Stimulated activated naive CD8-positive, alpha-beta T cell treated with anti-CD3 and anti-CD28 coated beads, Interleukin-15, Interleukin-2, amounts not matched to agents 100 ng/mL and 50 ng/mL, for 24 hours (primary cell): Measurements from ENCODE around the gene LLGL1.

ENCODE experiments used
- H3K27ac Mint-ChIP-seq: one replicate; pipeline ENCODE4 v1.8.0; 2021; ENCODE audit warnings: mild to moderate bottlenecking, mixed read lengths
- H3K27me3 Mint-ChIP-seq: one replicate; pipeline ENCODE4 v1.8.0; 2021; ENCODE audit warnings: mixed read lengths
- H3K36me3 Mint-ChIP-seq: one replicate; pipeline ENCODE4 v1.8.0; 2021; ENCODE audit warnings: low read depth, mixed read lengths
- H3K4me1 Mint-ChIP-seq: one replicate; pipeline ENCODE4 v1.8.0; 2021; ENCODE audit warnings: low read depth, mixed read lengths
- H3K4me3 Mint-ChIP-seq: one replicate; pipeline ENCODE4 v1.8.0; 2021; ENCODE audit warnings: mild to moderate bottlenecking, mixed read lengths
- H3K9me3 Mint-ChIP-seq: one replicate; pipeline ENCODE4 v1.8.0; 2021; ENCODE audit warnings: mixed read lengths

Gene LLGL1

DNA sequence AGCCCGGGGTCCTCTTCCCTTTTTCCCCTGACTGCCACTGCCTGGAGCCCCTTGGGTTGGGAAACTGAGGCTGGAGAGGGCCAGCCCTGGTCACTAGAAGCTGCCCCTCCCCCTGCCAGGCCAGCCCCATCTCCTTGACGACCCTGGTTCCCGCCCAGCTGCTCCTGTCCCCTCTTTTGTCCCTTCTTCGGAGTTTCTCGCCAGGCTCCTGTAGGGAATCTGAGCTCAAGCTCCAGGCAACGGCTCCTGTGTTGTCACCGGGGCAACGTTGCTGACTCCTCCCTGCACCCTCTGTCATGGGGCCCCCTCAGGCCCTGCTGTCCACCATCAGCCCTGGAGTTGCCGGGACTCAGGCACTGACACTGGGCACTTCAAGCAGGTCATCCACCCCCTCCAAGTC is 5.7 kb downstream of the LLGL1 start:
- no peaks in the 10 kb centered on the region for H3K9me3 Mint-ChIP-seq
- no peaks in the 10 kb centered on the region for H3K36me3 Mint-ChIP-seq
- peaks cover 23% of the 10 kb centered on the region for H3K4me1 Mint-ChIP-seq
- H3K27me3 Mint-ChIP-seq, result no peaks in the 10 kb centered on the region
- H3K27ac Mint-ChIP-seq, result no peak overlapping the region
- no peak overlapping the region for H3K4me3 Mint-ChIP-seq

DNA sequence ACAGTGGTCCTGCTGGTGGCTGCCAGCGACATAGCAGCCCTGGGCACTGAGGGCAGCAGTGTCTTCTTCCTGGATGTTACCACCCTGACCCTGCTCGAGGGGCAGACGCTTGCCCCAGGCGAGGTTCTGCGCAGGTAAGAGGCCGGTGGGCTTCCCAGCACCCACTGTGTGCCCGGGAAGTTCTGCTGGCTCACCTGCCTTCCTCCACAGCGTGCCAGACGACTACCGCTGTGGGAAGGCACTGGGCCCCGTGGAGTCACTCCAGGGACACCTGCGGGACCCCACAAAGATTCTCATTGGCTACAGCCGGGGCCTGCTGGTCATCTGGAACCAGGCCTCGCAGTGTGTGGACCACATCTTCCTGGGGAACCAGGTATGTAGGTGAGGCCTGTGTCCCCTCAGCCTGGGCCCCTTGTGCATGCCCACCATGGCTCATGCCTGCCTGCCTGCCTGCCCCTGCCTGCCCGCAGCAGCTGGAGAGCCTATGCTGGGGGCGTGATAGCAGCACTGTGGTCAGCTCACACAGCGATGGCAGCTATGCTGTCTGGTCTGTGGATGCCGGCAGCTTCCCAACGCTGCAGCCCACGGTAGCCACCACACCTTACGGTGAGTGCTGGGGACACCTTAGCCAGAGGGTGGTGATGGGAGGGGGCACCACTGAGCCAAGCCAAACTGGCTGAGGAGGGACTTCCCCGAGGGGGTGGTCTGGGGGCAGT is 8.5 kb downstream of the LLGL1 start:
- Mint-ChIP-seq H3K27me3 (no peaks in the 10 kb centered on the region), H3K4me1 (peaks cover 13% of the 10 kb centered on the region), H3K9me3 (no peaks in the 10 kb centered on the region), H3K27ac (no peak overlapping the region), H3K4me3 (no peak overlapping the region), H3K36me3 (no peaks in the 10 kb centered on the region)

DNA sequence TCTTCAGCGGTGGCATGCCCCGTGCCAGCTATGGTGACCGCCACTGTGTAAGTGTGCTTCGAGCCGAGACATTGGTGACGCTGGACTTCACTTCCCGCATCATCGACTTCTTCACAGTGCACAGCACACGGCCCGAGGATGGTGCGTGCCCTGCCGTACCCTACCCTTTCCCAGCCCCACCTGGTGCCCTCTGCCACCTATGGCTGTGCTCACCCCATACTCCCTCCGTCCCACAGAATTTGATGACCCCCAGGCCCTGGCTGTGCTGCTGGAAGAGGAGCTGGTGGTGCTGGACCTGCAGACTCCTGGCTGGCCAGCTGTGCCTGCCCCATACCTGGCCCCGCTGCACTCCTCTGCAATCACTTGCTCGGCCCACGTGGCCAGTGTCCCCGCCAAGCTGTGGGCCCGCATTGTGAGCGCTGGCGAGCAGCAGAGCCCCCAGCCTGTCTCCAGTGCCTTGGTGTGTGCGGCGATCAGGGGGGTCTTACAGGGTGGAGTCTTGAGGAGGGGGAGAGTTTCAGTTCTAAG is 9.5 kb downstream of the LLGL1 start:
- no peaks in the 10 kb centered on the region for H3K9me3 Mint-ChIP-seq
- no peaks in the 10 kb centered on the region for H3K27me3 Mint-ChIP-seq
- no peak overlapping the region for H3K4me3 Mint-ChIP-seq
- peak overlapping the region; percentile 82 for H3K27ac Mint-ChIP-seq
- peaks cover 4% of the 10 kb centered on the region for H3K36me3 Mint-ChIP-seq
- H3K4me1 Mint-ChIP-seq, result peaks cover 13% of the 10 kb centered on the region

DNA sequence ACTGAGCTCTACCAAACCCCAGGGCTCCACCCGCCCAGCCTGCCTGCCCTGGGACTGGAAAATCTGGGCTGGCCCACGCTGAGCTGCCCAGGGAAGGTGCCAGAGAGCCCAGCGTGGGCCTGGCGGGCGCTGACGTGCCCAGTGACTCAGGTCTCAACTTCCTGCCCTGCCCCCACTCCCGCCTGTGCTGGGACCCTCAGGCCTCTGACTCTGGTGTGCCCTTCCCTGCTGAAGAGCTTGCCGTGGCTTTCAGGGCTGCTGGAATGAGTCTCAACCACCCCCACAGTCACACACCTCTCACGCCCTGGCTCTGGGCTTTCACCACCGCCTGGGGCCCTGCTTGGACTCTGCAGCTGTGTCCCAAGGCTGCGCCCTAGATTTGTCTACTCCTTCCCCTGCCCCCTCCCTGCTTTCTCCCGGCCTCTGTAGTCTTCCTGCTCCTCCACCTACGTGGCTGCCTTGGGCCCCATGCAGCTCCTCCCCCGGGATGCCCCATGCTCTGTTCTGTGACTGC is 10.4 kb downstream of the LLGL1 start:
- Mint-ChIP-seq H3K27me3 (no peaks in the 10 kb centered on the region), H3K9me3 (no peaks in the 10 kb centered on the region), H3K4me1 (peaks cover 13% of the 10 kb centered on the region), H3K4me3 (no peak overlapping the region), H3K36me3 (peaks cover 4% of the 10 kb centered on the region), H3K27ac (peak overlapping the region; percentile 82)

DNA sequence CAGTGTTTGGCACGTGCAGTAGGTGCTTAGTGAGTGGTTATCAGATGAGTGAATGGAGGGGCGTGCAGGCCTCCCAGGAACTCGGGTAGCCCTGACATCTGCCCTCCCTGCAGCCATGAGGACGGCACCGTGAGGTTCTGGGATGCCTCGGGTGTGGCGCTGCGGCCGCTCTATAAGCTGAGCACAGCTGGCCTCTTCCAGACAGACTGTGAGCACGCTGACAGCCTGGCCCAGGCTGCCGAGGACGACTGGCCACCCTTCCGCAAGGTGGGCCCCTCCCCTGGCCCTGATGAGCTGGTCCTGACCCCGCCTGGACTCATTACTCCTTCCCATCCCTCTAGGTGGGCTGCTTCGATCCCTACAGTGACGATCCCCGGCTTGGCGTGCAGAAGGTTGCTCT is 11.1 kb downstream of the LLGL1 start:
- H3K27ac Mint-ChIP-seq, result peak overlapping the region; percentile 82
- no peaks in the 10 kb centered on the region for H3K9me3 Mint-ChIP-seq
- H3K4me1 Mint-ChIP-seq, result peaks cover 13% of the 10 kb centered on the region
- peaks cover 4% of the 10 kb centered on the region for H3K36me3 Mint-ChIP-seq
- H3K4me3 Mint-ChIP-seq, result no peak overlapping the region
- no peaks in the 10 kb centered on the region for H3K27me3 Mint-ChIP-seq

DNA sequence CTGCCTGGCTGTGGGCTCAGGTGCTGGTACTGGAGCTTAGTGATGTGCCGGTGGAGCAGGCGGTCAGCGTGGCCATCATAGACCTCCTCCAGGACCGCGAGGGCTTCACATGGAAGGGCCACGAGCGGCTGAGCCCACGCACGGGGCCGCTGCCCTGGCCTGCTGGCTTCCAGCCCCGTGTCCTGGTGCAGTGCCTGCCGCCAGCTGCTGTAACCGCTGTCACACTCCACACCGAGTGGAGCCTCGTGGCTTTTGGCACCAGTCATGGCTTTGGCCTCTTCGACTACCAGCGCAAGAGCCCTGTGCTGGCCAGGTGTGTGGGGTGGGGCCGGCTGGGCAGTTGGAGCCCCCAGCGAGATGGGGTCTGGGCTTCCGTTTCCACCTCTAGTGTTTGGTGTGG is 12.0 kb downstream of the LLGL1 start:
- Mint-ChIP-seq H3K27me3 (no peaks in the 10 kb centered on the region), H3K9me3 (no peaks in the 10 kb centered on the region), H3K4me3 (no peak overlapping the region), H3K27ac (no peak overlapping the region), H3K4me1 (peaks cover 13% of the 10 kb centered on the region), H3K36me3 (peaks cover 4% of the 10 kb centered on the region)

DNA sequence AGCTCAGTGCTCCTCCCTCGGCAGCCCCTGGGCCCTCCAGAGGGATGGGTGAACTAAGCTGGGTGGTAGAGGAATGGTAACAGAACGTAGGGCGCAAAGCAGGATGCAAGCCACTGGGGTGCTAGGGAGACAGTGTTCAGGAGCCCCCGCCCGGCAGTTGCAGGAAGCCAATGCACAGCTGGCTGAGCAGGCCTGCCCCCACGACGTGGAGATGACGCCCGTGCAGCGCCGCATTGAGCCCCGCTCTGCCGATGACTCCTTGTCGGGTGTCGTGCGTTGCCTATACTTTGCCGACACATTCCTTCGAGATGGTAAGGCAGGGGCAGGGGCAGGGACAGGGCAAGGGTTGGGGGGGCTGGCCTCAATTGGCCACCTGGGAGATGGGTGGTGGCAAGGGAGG is 12.9 kb downstream of the LLGL1 start:
- peaks cover 13% of the 10 kb centered on the region for H3K4me1 Mint-ChIP-seq
- peaks cover 4% of the 10 kb centered on the region for H3K36me3 Mint-ChIP-seq
- no peak overlapping the region for H3K4me3 Mint-ChIP-seq
- no peaks in the 10 kb centered on the region for H3K9me3 Mint-ChIP-seq
- no peaks in the 10 kb centered on the region for H3K27me3 Mint-ChIP-seq
- H3K27ac Mint-ChIP-seq, result no peak overlapping the region

DNA sequence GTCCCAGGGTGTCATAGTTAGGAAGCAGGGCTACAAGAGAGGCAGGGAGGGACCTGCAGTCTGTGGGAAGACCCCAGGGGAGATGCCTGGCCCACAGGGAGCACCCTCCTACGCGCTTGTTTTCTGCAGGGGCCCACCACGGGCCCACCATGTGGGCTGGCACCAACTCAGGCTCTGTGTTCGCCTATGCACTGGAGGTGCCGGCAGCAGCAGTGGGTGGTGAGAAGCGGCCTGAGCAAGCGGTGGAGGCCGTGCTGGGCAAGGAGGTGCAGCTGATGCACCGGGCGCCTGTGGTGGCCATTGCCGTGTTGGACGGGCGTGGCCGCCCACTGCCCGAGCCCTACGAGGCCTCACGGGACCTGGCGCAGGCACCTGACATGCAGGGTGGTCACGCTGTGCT is 15.0 kb downstream of the LLGL1 start:
- Mint-ChIP-seq H3K27ac (no peak overlapping the region), H3K4me1 (peaks cover 8% of the 10 kb centered on the region), H3K36me3 (peaks cover 7% of the 10 kb centered on the region), H3K27me3 (no peaks in the 10 kb centered on the region), H3K9me3 (no peaks in the 10 kb centered on the region), H3K4me3 (no peak overlapping the region)

DNA sequence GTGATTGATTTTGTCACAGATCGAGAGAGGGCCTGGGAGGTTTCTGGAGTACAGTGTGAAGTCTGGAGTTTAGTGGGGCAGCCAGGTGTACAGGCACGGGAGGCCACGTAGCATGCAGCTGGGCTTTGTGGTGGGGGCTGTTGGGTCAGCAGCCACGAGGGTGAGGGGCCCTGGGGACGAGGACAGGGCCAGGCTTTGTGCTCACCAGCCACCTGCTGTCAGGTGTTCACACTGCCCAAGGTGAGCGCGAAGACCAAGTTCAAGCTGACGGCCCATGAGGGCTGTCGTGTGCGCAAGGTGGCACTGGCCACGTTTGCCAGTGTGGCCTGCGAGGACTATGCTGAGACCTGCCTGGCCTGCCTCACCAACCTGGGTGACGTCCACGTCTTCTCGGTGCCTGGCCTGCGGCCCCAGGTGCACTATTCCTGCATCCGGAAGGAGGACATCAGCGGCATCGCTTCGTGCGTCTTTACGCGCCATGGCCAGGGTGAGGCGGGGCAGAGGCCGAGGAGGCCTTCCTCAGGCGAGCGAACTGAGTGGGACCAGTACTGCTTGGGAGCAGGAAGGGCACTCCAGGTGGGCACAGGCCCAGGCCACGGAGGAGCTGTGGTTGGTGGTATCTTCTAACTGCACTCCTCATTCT is 15.9 kb downstream of the LLGL1 start:
- Mint-ChIP-seq H3K4me3 (no peak overlapping the region), H3K27ac (no peak overlapping the region), H3K4me1 (no peaks in the 10 kb centered on the region), H3K27me3 (no peaks in the 10 kb centered on the region), H3K9me3 (no peaks in the 10 kb centered on the region), H3K36me3 (peaks cover 8% of the 10 kb centered on the region)

DNA sequence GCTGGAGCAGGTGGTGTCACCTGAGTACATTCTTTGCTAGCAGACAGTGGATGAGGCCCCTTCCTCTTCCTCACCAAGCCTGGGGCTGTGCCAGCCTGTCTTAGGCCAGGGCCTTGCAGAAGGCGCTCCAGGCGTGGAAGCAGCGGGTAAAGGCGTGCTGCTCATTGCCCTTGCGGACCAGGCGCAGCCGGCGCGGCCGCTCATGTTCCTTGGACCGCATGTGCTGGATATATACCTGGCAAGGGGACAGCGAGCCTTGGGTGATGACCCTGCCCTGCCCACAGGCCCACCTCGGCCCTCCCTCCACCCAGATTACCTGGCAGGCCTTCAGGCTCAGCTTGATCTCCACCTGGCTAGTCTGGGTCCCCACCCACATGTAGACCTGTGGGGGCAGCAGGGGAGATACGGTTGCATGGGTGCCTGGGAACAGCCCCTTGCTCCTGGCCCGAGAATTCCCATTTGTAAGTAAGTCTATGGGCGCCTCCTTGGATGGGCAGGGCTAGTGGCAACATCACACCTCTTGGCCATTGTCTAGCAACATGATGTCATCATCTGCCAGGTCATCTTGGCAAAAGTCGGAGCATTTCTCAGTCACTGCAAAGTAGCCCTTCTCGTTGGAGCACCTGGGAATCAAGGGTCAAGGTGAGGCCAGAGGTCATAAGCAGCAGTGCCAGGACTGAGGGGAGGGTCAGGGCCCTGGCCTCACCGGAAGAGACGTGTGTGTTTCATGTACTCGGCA is 19.8 kb downstream of the LLGL1 start:
- no peak overlapping the region for H3K27ac Mint-ChIP-seq
- no peaks in the 10 kb centered on the region for H3K27me3 Mint-ChIP-seq
- H3K4me3 Mint-ChIP-seq, result no peak overlapping the region
- no peaks in the 10 kb centered on the region for H3K4me1 Mint-ChIP-seq
- H3K36me3 Mint-ChIP-seq, result peaks cover 16% of the 10 kb centered on the region
- H3K9me3 Mint-ChIP-seq, result no peaks in the 10 kb centered on the region

DNA sequence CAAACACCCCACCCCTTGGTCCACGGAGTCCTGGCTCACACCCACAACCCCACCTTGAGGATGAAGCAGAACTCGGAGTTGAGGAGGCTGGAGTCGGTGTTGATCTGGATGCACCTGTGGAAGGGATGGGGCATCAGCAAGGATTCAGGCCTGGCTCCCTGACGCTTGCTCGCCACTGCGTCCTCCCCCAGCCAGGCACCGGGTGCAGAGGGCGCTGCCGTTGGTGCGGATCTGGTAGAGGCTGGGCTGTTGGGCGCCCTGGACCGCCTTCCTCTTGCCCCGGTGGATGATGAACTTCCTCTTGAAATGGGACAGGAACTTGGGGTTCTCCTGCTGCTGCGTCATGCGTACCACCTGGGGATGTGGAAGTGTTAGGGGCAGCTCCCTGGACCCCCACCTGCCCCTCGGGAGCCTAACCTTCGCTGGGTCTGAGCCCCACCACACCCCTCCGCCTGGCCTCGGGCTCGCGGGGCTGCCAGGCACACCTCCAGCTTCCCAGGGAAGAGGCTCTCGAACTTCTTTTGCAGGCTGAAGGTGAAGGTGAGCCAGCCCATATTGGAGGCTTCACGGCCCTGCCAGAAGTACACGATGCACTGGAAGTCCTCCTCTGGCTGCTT is 20.8 kb downstream of the LLGL1 start:
- Mint-ChIP-seq H3K27ac (no peak overlapping the region), H3K27me3 (no peaks in the 10 kb centered on the region), H3K9me3 (no peaks in the 10 kb centered on the region), H3K4me1 (no peaks in the 10 kb centered on the region), H3K4me3 (no peak overlapping the region), H3K36me3 (peaks cover 23% of the 10 kb centered on the region)

DNA sequence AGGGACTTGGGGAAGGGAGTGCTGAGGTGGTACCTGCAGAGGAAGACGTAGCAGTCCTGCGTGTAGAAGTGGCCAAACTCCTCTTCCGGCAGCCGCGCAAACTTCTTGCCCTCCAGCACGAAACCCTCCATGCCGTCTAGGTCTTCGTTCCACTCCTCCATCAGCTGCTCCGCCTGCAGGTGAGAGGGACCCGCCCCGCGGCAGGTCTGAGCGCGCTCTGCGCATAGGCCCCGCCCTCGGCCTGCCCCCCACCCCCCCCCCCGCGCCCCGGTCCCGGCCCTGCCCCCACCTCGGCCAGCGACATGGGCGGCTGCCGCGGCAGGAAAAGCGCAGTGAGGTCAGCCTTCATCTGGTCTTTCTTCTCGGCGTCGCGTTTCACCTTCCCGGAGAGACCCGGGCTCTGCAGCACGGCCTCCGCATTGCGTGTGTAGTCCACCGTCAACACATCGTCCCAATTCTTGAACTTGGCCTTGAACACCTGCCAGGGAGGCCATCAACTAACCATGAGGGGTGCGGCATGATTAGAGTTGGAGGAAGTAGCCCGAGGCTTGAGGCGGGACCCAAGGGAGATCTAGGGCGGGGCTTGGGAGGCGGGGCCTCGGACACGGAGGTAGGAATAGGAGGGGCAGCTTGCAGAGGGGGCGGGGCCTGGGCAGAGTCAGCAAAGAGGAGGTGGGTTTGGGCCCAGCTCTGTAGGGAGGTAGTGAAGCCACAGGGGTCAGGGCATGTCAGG is 21.6 kb downstream of the LLGL1 start:
- Mint-ChIP-seq H3K4me1 (no peaks in the 10 kb centered on the region), H3K27ac (no peak overlapping the region), H3K36me3 (peaks cover 29% of the 10 kb centered on the region), H3K27me3 (no peaks in the 10 kb centered on the region), H3K4me3 (no peak overlapping the region), H3K9me3 (no peaks in the 10 kb centered on the region)

DNA sequence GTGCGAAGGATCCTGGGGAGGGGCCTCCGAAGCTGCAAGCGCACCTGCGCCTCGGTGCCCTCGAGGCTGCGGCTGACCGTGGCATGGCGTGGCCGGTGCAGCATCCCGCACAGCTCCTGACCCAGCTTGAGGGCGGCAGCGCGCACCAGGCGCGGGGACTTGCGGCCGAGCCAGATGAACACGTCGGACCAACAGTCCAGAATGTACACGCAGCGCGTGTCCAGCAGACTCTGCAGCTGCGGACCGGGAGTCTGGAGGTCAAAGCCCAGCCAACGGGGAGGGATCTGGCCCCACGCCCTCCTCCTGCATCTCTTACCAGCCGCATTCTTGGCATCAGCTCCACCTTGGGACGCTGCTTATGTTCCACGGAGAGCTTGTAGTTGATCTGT is 22.2 kb downstream of the LLGL1 start:
- Mint-ChIP-seq H3K9me3 (no peaks in the 10 kb centered on the region), H3K36me3 (peaks cover 29% of the 10 kb centered on the region), H3K27me3 (no peaks in the 10 kb centered on the region), H3K4me3 (no peak overlapping the region), H3K4me1 (no peaks in the 10 kb centered on the region), H3K27ac (no peak overlapping the region)

DNA sequence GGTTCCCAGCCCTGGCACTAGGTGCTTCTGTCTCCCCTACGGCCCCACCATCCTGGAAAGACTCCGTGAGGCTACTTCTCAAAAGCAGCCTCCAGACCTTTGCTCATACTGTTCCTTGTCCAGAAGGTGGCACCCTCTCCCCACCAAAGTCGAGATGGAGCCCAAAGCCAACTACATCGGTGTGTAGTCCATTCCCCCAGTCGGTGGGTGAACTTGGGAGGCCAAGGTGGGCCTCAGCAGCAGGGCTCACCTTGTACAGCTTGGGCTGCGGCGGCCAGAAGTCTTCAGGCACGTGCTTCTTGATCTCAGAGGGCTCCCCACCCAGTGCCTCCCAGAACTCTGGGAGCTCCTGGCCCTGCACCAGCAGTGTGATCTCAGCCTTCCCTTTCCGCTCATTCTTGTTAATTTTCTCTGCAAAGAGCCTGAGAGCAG is 22.9 kb downstream of the LLGL1 start:
- no peaks in the 10 kb centered on the region for H3K9me3 Mint-ChIP-seq
- H3K27ac Mint-ChIP-seq, result no peak overlapping the region
- H3K4me3 Mint-ChIP-seq, result no peak overlapping the region
- peaks cover 35% of the 10 kb centered on the region for H3K36me3 Mint-ChIP-seq
- no peaks in the 10 kb centered on the region for H3K27me3 Mint-ChIP-seq
- H3K4me1 Mint-ChIP-seq, result no peaks in the 10 kb centered on the region
